ENCODE data around the gene COG2.
"Not testable (repeated sequence)": the region's sequence is repeated elsewhere in the genome, so short reads cannot be mapped to it uniquely, and the experiment has no call there.

Gene COG2

DNA sequence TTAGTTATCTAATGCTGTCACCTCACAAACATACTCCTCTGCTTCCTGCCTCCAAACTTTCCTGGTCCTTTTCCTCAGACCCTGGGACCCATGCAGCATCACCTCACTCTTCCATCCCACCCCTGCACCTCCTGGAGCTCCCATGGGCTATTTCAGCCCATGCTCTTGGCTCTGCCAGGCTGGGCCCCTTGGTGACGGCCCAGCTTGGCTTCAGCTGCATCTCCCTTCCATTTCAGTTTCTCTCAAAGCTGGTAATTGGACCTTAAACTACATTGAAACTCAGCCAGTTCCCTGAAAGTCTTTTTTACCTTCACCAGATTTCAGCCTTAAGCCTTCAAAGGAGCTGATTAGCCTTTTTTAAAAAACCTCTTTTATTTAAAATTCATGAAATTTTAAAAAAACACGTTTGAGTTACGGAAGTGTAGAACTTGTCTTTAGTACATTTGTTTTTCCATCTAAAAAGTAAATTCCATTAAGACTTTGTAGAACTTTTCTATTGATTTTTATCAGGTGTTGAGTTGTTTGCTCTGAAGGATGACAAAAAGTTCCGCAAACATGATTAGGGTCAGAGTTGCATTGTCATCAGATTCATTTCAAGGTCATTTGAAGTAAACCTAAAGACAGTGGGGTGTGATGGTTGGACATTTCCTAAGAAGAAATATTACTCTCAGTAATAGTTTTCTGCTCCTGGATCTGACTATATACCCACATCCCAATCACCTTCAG is 38.2 kb downstream of the COG2 start:
- no peak for DNase-seq

DNA sequence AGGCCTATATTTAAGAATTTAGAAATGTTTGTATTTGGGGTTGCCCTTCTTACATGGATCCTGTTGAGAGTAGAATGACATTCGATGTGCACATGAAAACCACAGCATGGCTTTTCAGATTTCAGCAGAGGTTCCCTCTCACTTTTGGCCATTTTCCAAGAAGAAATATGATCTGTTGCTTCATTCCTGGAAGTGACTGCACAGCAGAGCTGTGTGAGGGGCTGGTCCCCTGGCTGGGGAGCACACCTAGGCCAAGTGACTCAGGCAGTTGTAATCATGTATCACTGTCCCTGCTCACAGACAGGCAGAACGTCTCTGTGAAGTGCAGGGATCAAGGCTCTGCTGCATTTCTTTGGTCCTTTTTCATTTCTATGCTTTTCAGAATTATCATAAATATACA is 39.3 kb downstream of the COG2 start:
- no peak for DNase-seq

DNA sequence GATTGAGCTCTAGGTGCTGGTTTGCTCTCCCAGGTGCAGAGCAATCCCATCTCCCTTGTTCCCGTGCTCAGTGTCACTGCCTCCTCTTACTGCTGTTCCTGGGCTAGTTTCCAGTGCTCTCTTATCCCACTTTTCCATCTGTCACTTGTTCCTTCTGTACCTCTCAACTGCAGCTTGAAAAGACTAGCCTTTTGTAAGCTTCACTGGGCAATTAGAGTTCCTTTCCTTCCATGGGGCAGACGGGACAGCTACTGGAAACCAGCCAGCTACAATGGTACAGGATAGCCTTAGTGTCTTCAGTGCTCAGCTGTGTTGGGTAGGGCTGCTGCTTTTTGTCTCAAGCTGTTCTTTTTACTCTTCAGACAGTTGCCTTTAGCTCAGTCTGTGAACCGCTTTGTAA is 40.0 kb downstream of the COG2 start:
- DNase-seq, result no peak

DNA sequence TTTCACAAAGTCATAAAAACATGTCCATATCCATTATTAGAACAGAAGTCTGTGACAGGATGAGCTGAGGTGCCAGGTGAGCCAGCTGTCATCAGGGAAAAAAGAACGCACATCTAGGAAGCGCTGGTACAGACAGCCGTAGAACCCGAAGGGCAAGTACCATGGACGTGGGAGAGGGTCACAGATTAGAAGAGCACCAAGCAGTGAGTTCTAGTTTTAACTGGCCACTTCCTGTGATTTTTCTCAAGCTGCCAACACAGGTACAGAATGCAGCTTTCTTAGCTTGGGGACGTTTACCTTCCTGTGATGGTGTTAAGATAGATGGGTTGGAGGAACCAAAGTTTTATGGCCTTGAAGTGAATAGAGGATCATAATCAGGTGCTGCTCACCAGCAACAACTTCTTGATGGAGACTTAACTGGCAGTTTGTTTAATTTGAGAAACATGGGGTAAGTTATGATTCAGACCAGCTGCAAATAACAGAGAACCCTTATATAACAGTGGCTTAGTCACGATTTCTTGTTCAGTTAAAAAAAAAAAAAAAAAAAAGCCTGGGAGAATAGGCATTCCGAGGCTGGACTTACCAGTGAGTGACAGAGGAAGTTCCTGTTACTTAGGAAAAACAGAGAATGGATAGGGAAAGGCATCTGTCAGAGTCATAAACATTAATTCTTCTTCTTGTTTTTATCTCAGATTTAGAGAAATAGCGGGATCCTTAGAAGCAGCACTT is 40.8 kb downstream of the COG2 start:
- no peak for DNase-seq

DNA sequence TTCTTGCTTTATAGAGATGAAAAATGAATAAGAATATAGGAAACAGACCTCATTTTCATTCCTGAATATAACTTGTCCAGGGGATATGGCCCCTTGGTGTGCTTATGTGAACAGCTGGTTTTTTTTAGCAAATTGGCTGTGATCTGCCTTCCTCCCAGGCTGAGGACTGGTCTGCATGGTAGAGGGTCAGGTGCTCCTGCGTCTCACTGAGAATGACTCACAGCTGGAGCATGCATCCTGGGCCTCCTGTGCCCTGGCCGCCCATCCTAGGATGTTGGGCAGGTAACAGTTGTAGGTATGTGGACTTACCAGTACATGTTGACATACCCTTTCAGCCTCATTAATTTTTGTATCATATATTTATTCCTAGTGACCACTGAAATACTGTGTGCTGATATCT is 41.9 kb downstream of the COG2 start:
- DNase-seq, result no peak

DNA sequence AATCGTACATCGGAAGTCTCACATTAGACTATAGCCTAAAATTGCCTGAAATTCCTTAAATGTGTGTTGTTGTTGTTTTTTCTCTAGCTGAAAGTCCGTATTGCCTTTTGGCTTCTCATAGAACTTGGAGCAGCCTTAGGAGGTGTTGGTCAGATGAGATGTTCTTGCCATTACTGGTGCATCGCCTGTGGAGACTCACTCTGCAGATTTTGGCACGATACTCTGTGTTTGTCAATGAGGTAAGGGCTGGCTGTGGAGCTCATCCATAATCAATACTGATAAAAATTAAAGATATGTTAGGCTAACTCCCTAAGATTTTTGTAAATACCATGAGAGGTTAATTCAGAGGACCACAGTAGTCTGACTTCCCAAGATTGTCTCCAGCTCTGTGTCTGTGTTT is 42.7 kb downstream of the COG2 start:
- DNase-seq, result no peak

DNA sequence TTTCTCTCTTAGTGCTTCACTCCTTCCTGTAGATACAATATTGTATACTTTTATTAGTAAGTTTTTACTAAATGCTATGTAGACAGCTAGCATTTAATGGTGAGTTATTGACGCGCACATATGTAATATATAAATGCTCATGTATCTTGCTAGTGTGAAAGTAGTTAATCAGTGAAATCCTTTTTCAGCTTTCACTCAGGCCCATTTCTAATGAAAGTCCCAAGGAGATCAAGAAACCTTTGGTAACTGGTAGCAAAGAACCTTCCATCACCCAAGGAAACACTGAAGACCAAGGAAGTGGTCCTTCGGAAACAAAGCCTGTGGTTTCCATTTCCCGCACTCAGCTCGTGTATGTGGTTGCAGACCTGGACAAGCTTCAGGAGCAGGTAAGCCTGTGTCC is 44.5 kb downstream of the COG2 start:
- DNase-seq, result no peak

DNA sequence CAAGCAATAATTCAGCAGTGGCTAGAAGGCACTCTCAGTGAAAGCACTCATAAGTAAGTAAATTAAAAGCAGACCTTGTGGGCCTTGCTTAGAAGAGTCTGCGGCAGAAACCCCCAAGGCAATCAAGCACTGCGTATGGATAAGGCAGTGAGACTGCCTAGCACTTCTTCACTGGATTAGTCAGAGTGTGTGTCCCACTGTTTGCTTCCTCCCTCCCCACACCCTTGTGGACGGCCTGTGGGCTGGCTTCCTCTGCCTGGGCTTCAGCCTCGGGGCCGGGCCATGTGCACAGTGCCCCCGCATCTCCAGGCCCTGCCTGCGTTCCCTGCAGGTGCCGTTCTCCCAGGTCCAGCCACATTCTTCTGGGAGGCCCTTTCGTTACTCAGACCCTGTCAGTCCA is 47.8 kb downstream of the COG2 start:
- no peak for DNase-seq

DNA sequence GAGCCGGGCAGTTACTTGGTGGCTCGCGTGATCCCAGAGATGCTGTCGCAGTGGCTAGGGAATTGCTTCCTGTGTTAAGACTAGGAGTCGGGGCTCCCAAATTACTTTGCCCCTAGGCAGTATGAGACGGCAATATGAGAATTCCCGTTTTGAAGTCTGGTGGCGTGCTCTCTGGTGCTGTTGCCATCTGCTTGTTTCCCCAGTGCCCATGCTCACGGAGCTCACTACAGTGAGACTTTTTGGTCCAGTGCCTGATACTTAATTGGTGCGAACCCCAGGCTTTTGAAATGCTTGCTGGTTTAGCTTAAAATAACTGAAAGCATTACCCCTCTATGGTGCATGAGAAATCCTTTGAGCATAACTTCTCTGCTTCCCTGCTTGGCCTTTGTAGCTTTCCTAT is 49.3 kb downstream of the COG2 start:
- no peak for DNase-seq

DNA sequence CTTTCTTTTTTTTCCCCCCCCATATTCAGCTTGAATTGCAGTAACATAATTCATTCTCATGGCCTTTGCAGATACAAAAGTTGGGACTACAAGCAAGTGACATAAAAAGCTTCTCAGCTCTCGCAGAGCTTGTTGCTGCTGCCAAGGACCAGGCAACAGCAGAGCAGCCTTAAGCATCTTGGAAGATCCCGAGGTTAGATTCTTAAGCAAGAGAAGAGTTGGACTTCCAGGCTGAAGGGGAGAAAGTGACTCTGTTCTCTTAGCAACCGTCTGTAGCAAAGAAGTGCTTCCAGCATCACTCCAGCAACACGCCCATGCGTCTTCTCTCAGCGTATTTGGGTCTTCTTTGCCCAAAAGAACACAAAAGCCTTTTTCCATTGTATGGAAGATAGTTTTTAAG is 50.9 kb downstream of the COG2 start:
- DNase-seq, result no peak

DNA sequence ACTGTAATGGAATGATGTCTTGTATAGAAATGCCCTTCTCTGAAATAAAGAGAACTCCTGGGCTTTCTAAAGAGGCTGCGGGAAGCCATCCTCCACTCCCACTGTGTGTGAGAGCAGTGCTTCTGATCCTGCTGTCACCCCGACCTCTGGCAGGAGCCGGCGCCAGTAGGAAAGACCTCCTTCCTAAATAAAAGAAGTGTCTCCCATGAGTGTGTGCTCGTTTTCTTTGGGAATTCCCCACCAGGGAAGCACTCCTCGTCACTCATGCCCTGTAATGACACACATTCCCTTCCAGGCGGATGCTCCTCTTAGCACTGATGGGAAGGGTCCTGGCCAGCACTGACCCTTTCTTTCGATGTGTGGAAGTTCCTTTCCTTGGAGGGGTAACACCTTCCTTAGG is 51.5 kb downstream of the COG2 start:
- no peak for DNase-seq

DNA sequence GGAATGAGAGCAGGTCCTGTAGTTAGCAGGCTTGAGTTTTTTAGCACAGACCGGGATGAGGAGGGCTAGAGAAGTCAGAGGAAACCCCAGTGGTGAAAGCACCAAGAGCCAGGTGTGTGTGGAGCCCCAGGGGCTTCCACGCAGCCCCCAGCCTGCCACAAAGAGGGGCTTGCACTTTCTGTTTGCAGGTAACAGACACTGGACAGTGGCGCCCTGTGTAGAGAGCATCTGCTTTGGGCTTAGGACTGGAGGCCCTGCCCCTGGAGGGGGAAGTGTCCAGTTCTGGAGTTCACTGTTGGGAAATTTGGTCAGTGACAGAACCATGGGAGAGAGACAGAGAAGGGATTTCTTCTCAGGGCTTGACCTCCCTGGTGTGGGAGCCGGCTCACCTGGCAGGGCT is 52.2 kb downstream of the COG2 start:
- DNase-seq, result no peak

DNA sequence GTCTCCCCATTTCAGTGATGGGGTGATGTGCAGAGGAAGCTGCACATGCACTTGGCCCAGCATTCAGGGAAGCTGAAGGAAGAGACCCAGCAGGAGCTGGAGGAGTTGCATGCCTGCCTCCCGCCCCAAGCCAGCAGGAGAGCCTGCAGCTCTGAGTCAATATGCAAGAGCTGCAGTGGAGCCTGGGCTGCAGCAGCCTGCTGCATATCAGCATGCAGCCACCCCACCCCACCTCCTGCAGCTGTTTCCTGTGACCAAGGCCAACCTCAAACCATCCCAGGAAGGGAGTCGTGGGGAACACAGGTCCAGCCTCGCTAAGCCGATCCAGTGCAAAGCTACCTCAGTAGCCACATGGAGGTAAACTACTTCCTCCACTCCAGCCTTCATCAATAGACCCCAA is 52.7 kb downstream of the COG2 start:
- DNase-seq, result no peak

DNA sequence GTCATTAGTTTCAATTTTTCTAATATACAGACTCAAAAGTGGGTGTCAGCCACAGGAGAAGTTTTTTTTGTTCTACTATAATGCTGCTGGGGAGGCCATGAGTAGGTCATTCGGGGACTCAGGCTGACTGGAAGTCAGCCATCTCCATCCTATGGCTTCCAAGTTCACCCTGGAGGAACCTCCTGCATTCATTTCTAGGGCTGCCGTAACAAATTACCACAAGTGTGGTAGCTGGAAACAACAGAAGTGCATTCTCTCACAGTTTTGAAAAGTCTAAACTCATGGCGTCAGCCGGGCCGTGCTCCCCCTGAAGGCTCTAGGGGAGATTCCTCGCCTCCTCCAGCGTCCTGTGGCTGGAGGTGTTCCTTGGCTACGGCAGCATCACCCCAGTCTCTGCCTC is 53.9 kb downstream of the COG2 start:
- DNase-seq, result no peak

DNA sequence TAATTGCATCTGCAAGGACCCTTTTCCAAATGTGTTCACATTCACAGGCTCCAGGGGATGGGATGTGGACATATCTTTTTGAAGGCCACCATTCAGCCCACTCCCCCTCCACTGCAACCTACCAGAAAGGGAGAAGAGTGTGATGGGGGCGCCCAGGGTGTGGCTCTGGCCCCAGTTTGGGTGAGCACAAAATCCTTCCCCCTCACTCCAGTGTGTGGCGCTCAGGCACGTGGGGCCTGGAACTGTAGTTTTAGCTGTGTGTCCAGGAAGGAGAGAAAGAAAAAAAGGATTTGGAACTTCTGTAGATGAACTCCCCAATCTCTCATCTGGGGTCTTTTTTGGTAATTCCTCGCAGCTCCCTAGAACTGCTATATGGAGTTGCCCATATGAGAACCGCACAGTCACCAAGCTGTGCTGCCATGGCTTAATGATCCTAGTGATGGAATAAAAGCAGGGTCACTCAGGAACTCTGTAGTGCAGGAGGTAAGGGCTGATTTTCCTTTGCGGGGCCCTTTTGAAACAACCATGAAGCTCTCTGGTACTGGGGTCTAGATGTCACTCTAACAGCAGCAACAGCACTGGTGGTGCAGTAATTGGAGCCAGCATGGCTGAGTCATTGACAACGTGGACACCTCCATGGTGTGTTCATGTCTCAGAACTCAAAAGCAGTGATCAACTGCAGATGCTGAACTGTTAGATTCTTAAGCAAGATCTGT is 54.6 kb downstream of the COG2 start:
- no peak for DNase-seq

DNA sequence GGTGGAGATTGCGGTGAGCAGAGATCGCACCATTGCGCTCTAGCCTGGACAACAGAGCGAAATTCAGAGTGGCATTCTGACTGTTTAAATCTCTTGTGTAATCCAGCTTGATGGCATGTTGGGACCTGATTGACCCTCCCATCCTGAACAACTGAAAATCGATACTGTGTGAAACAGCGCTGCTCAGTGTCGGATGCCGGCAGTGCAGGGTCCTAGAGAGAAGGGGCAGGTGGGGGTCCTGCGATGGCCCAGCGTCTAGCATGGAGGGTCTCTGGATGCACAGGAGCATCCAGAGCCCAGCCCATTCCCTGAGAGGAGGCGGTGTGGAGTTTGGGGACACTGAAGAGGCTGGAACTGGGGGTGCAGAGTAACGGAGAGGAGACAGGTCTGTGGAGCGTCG is 55.8 kb downstream of the COG2 start:
- DNase-seq, result no peak

DNA sequence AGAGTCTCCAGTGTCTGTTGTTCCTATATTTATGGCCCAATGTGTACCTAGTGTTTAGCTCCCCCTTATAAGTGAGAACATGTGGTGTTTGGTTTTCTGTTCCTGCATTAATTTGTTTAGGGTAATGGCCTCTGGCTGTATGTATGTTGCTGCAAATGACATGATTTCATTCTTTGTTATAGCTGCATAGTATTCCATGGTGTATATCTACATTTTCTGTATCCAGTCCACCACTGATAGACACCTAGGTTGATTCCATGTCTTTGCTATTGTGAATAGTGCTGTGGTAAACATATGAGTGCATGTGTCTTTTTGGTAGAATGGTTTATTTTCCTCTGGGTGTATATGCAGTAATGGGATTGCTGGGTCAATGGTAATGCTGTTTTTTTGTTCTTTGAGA is 56.7 kb downstream of the COG2 start:
- DNase-seq, result not testable (repeated sequence)

DNA sequence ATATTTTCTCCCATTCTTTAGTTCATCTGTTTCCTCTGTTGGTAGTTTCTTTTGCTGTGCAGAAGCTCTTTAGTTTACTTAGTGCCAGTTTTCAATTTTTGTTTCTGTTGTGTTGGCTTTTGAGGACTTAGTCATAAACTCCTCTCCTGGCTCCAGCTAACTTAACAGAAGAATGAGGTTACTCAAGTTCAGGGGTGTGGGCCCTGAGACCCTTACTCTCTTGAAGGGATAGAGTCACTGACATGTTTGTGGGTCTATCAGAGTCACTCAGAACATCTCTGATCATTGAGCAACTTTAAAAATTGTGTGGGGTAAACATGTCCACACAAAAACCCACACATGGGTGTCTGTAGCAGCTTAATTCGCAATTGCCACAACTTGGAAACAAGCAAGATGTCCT is 57.4 kb downstream of the COG2 start:
- no peak for DNase-seq

DNA sequence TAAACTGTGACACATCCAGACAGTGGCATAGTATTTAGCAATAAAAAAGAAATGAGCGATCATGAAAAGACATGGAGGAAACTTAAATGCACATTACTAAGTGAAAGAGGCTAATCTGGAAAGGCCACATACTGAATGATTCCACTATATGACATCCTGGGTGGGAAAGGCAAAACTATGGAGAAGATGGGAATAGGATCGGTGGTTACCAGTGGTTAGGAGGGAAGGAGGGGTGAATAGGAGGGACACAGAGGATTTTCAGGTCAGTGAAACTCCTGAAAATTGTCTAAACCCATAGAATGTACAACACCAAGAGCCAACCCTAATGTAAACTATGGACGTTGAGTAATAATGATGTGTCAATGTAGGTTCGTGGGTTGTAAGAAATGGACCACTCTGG is 57.9 kb downstream of the COG2 start:
- no peak for DNase-seq

DNA sequence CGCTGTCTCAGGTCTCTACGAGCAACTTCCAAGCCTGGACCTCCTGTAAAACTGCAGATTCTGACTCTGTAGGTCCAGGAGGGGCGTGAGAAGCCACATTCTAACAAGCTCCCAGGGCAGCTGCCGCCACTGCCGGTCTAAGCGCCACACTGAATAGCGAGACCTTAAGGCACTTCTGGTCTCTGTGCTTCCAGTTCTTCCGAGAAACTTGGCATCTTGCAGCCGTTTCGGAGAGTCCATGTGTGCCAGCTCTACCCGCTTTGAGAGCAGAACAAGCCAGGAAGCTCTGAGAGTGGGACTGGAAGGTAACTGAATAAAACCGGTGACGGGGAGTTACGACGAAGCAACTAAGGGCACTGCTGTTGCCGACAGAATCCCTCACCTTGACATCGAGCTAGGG is 59.2 kb downstream of the COG2 start:
- DNase-seq, result no peak

DNA sequence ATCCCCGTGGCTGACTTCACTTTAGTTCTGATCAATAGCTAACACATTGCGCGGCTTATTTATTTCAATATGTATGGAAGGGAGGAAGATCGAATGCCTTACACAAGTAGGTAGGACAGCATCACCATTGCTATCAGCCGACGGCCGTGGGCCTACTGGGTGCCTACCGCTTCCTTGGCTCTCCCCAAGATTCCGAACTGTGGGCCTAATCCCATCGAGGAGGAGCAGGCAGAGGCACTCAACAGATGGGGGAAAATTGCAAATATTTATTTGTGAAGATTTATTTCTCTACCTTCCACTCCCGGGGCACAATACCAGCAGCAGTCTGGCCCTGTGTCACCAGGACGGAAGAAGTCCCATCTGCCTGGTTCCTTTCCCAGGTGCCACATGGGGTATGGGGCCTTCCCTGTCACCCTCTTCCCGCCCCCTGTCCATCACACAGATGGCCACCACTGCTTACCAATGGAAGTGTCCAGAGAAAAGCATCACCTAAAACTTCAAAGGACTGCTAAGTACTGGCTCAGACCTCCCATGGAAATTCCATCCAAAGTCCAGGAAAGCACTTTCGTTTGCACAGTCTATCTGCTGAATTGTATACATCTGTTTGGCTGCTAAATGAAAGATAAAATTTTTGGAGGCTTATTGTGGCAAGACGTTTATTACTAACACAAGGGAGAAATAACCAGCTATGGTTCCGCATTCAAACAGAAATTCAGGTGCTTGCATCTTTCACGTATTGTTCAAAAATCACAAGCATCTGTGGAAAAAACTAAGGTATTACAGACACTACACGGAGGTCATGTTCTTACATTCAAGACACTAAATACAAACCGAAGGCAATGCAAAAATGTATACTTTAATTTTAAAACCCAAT is 59.9 kb downstream of the COG2 start:
- no peak for DNase-seq

DNA sequence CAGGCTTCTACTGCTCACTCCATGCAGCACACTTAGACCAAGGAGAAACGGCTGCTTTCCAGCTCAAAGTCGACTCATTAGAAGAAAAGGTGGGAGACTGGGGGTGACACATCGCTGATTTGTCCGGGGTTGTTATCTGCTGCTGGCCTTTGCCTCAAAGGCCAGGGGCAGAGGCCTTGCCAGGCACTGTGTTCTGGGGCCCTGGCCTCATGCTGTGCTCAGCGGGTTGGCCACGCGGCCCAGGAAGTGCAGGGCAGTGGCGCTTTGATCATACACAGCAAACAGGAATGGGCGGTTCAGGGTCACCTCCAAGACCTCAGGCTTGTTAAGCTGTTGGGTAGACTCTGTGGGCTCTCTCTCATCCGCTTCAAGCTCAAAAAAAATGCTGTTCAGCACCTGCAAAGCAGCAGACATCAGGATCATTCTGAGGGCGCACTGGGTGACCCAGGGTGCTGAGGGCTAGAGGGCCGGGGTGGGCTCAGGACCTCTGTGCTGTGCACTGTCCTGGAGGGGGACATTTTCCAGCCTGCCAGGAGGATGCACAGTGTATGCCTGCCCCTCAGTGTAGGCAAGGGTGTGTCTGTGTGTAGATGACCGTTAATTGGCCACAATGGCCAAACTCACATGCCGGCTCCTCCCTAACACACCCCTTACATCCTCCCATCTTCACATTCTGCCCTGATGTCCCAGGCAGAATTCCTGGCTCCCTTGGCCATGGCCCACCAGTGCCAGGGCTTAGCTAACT is 60.8 kb downstream of the COG2 start:
- DNase-seq, result no peak

All from activated CD8-positive, alpha-beta memory T cell treated with anti-CD3 and anti-CD28 coated beads, Interleukin-2, amount 50 U/mL, for 48 hours (primary cell).